A549 (cell line): ENCODE data around the gene CEP97. TPM values are rescaled to one million over a fixed set of nuclear protein-coding genes. Genes with fewer than 3 reads are reported as not detected.
"Not testable (repeated sequence)": the region's sequence is repeated elsewhere in the genome, so short reads cannot be mapped to it uniquely, and the experiment has no call there.

ENCODE experiments used
- ATAC-seq, 2 experiments: fragments of 200-7000 bp in 1 of 2; fragments of >200 bp in 1 of 2; cut with Nextera tagmentation in 1 of 2; cut with Tn5 transposase in 1 of 2; 3 replicates each; pipeline versions ENCODE4 v1.8.0 to v1.9.1; 2018 to 2020; ENCODE audit warnings: mild to moderate bottlenecking in 1 of 2, moderate library complexity in 1 of 2
- CTCF ChIA-PET: fragments of 300-600 bp; sonication (Branson Sonifier 250); formaldehyde crosslinking; extraction: SDS; loops from one replicate; lab custom pipeline; 2021; ENCODE audit warnings: antibody characterized with exemption, inconsistent platforms; lab: Yijun Ruan, JAX
- POLR2A ChIA-PET: fragments of 350-600 bp; formaldehyde crosslinking; extraction: SDS; loops from one replicate; lab custom pipeline; 2021; ENCODE audit warnings: antibody characterized with exemption, inconsistent platforms; lab: Yijun Ruan, JAX
- DNase-seq, 2 experiments: peaks; one replicate each; pipeline versions ENCODE4 v3.0.0 to v3.0.0-alpha.2; 2011 to 2016; ENCODE audit warnings: low read depth in 1 of 2, low spot score in 1 of 2
- FAIRE-seq: peaks from 2 replicates; lab custom pipeline; 2011; peaks lifted over from hg19 to GRCh38; lab: Jason Lieb, UNC
- H3K27ac ChIP-seq, 2 experiments: fragments of >200 bp; sonication (Bioruptor Twin); formaldehyde crosslinking; 3 replicates each; pipeline ENCODE4 v1.5.1; 2016 to 2017
- H3K4me1 ChIP-seq: fragments of >200 bp; sonication (Bioruptor Twin); formaldehyde crosslinking; 3 replicates; pipeline ENCODE4 v1.6.1; 2016
- H3K4me2 ChIP-seq: fragments of >200 bp; sonication (Bioruptor Twin); formaldehyde crosslinking; 3 replicates; pipeline ENCODE4 v1.6.1; 2016
- H3K4me3 ChIP-seq: fragments of >200 bp; sonication (Bioruptor Twin); formaldehyde crosslinking; 3 replicates; pipeline ENCODE4 v1.5.1; 2016
- H3K9me3 ChIP-seq: fragments of >200 bp; sonication (Bioruptor Twin); formaldehyde crosslinking; 3 replicates; pipeline ENCODE4 v1.6.1; 2016
- ATOH8 ChIP-seq: fragments of 250-450 bp; sonication (Bioruptor Pico); IDR thresholded peaks from 2 replicates; pipeline ENCODE4 v1.5.0; 2020; ENCODE audit warnings: low read depth, mild to moderate bottlenecking, moderate library complexity
- CTCF ChIP-seq: fragments of >200 bp; sonication (Bioruptor Twin); formaldehyde crosslinking; IDR thresholded peaks from 3 replicates; pipeline ENCODE4 v1.5.1; 2016
- ESRRA ChIP-seq: fragments of 150-350 bp; IDR thresholded peaks from 2 replicates; pipeline ENCODE4 v1.6.1; 2014; ENCODE audit warnings: mild to moderate bottlenecking, low read length, borderline replicate concordance
- JUN ChIP-seq, 2 experiments: fragments of >200 bp; sonication (Bioruptor Twin); formaldehyde crosslinking; IDR thresholded peaks; 2 replicates in 1 of 2; 3 replicates in 1 of 2; pipeline ENCODE4 v1.6.1; 2016 to 2017
- RAD21 ChIP-seq, 2 experiments: fragments of >200 bp in 1 of 2; sonication (Bioruptor Twin) in 1 of 2; formaldehyde crosslinking in 1 of 2; IDR thresholded peaks in 1 of 2; conservative IDR thresholded peaks in 1 of 2; 2 replicates in 1 of 2; 3 replicates in 1 of 2; pipeline ENCODE4 v1.6.1; 2012 to 2018; ENCODE audit warnings: inconsistent platforms in 1 of 2
- SMC3 ChIP-seq: fragments of >200 bp; sonication (Bioruptor Twin); formaldehyde crosslinking; IDR thresholded peaks from 3 replicates; pipeline ENCODE4 v1.6.1; 2018; ENCODE audit warnings: inconsistent platforms
- WGBS: methylation state at CpG from one replicate; pipeline ENCODE4 v1.1.6; 2017; ENCODE audit errors: missing lambda C conversion rate; 5-methylcytosine and 5-hydroxymethylcytosine counted together
- polyA plus RNA-seq, 4 experiments: library from polyadenylated mRNA; depleted of rRNA in 3 of 4; stranded (reverse); fragments of >200 nt; fragmentation: RNase III in 1 of 4; extraction: RNeasy Plus Mini Kit Qiagen cat#74134 plus additional on column Dnase treatment in 1 of 4; gene quantifications; 2 replicates in 3 of 4; 3 replicates in 1 of 4; pipeline ENCODE4 v1.2.3, GENCODE V29; 2011 to 2017

Gene CEP97
- polyA plus RNA-seq, 2 of the 4 experiments (the other 2 are of a cell fraction) = 4.0 to 5.1 TPM

- H3K4me1 ChIP-seq, H3K27ac ChIP-seq, POLR2A ChIA-PET, H3K9me3 ChIP-seq, H3K4me2 ChIP-seq, FAIRE-seq, H3K4me3 ChIP-seq: not testable (repeated sequence)
- peak; percentile 23; the same call in 2 of the 3 replicates for TF ChIP-seq CTCF
- peak; percentile 26 to 59; a peak in 2 of 5 replicates for TF ChIP-seq RAD21 (conservative IDR thresholded peaks at IDR 0.05 in 1 of 2, IDR thresholded peaks at IDR 0.05 in 1 of 2)
- peak in 1 of 2 experiments; percentile 73 for DNase-seq
- CTCF ChIA-PET = interaction anchor here (0.9 to 1.3 kb wide), 2 partner anchors 9 to 17 kb away, joined by 3 to 6 read pairs; no protein-coding TSS in a partner anchor
- WGBS = 43% methylated on average over 13 of the region's 13 CpGs
- ATAC-seq = peak; percentile 97 to 99
Observed at GRCh38 chr3:101693540-101693939, 30.9 kb upstream of the CEP97 start.

GRCh38 chr3:101694836-101695235 is 29.6 kb upstream of the CEP97 start:
- DNase-seq, ATAC-seq, POLR2A ChIA-PET, H3K9me3 ChIP-seq, H3K4me3 ChIP-seq, H3K4me1 ChIP-seq, H3K27ac ChIP-seq, H3K4me2 ChIP-seq, FAIRE-seq: not testable (repeated sequence)
- CTCF ChIA-PET = interaction anchor here (0.6 to 1.9 kb wide), 5 partner anchors 8 to 48 kb away, joined by 3 to 4 read pairs (median 3); partner anchors contain the start of gene RPL24
- 86% methylated on average over 4 of the region's 4 CpGs for WGBS

GRCh38 chr3:101695779-101696372 is 28.5 kb upstream of the CEP97 start:
- ATAC-seq (peak; percentile 47 to 64; a peak in 4 of 6 replicates), FAIRE-seq (no peak)

More at GRCh38 chr3:101695779-101696372, 28.5 kb upstream of the CEP97 start:
- Histone ChIP-seq H3K4me3 (no peak overlapping the region), H3K4me2 (no peak overlapping the region), H3K27ac (no peak overlapping the region), H3K4me1 (no peaks in the 10 kb centered on the region)
- DNase-seq = peak in 1 of 2 experiments; percentile 72
- 30% methylated on average over 10 of the region's 10 CpGs for WGBS
- POLR2A ChIA-PET = no interaction called here
- TF ChIP-seq ATOH8 (CRISPR knock-in tag) = no peak
- no peak for TF ChIP-seq JUN (IDR thresholded peaks at IDR 0.05)
- TF ChIP-seq SMC3 = peak; percentile 65
- no peak for TF ChIP-seq ESRRA
- peak; percentile 77 for TF ChIP-seq CTCF
- TF ChIP-seq RAD21 (conservative IDR thresholded peaks at IDR 0.05 in 1 of 2, IDR thresholded peaks at IDR 0.05 in 1 of 2) = peak; percentile 67 to 68
- TF ChIP-seq, all 56 proteins: peak for 3
- H3K9me3 ChIP-seq = no peaks in the 10 kb centered on the region
- CTCF ChIA-PET = interaction anchor here (0.5 to 1.9 kb wide), 8 partner anchors 10 to 533 kb away, joined by 3 to 6 read pairs (median 3); partner anchors contain the start of gene RPL24
